HUES6 (cell line): ENCODE measurements around the gene JADE1.
A peak's percentile ranks its signal among the peaks of the same experiment; 100 is the strongest.

Experiments used
- H3K27ac ChIP-seq: 2 replicates; pipeline ENCODE4 v1.7.0; 2013; ENCODE audit warnings: low read depth, mild to moderate bottlenecking, low read length, inconsistent platforms
- H3K27me3 ChIP-seq: 2 replicates; pipeline ENCODE4 v1.6.1; 2013; ENCODE audit warnings: low read length; ENCODE audit not compliant: control insufficient read depth, insufficient read depth
- H3K36me3 ChIP-seq: 2 replicates; pipeline ENCODE4 v1.6.1; 2013; ENCODE audit warnings: low read length; ENCODE audit not compliant: control insufficient read depth, insufficient read depth
- H3K4me1 ChIP-seq: 2 replicates; pipeline ENCODE4 v1.6.1; 2013; ENCODE audit warnings: low read length; ENCODE audit not compliant: control insufficient read depth, insufficient read depth
- H3K4me3 ChIP-seq: 2 replicates; pipeline ENCODE4 v1.5.1; 2013; ENCODE audit warnings: low read depth, low read length
- H3K9ac ChIP-seq: one replicate; pipeline ENCODE4 v1.6.1; 2013; ENCODE audit warnings: mild to moderate bottlenecking, low read length
- H3K9me3 ChIP-seq: 2 replicates; pipeline ENCODE4 v1.6.1; 2013; ENCODE audit warnings: low read depth, low read length; ENCODE audit not compliant: control insufficient read depth, insufficient read depth

The JADE1 gene

DNA sequence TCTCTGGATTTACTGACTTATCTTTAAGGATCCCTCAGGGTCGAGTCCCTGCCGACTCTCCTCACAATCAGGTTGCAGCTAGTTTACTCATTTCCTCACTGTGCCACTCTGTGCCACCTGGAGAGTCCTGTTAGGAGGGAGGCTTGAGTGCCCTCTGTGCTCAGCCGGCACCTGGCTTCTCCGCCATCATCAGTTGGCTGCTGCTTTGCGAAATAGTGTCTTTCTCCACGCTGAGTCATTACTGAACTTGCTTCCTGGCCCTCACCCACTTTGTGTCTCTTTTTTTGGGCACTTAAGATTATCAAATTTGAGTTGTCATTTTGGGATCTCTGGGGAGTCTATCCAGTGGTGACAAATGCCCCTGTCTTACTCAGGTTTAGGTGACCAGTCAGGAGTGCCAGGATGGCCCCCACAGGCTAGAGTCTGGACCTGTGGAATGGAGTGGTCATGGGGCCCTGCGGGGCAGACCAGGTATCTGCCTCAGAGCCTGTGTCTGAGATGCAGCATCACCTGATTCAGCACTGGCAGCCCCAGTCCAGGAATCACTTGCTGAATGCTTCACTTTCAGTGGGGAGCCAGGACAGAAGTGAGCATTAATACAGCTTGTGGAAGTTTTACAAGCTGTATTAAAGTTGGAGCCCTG lies 37.7 kb downstream of the JADE1 start:
- H3K9me3 ChIP-seq: no peaks in the 10 kb centered on the region
- no peaks in the 10 kb centered on the region; the same call in 1 of the 2 replicates for H3K4me1 ChIP-seq
- peaks cover 99% of the 10 kb centered on the region for H3K36me3 ChIP-seq
- H3K27me3 ChIP-seq: no peaks in the 10 kb centered on the region
- no peak overlapping the region for H3K4me3 ChIP-seq
- no peak overlapping the region for H3K27ac ChIP-seq
- H3K9ac ChIP-seq: no peak overlapping the region

DNA sequence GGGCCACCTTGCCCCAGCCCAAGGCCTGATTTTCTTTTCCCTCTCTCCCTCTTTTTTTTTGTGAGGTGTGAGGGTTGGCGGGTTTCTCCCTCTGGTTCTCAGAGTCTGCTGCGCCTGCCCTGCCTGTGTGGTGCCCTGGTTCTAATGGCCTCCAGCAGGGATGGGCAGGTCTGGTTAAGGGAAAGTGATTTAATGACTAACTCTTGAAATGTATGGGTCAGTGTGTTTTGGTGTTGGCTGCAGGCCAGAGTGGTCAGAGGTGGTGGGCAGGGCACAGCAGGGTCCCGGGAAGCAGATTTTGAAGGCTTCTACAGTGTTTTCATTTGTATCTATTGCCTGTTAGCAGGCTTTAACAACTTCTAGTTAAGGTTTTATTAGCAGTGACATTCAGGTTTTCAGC lies 39.0 kb downstream of the JADE1 start:
- H3K27ac ChIP-seq: no peak overlapping the region
- peaks cover 99% of the 10 kb centered on the region for H3K36me3 ChIP-seq
- H3K9me3 ChIP-seq: no peaks in the 10 kb centered on the region
- H3K4me3 ChIP-seq: no peak overlapping the region
- H3K4me1 ChIP-seq: no peaks in the 10 kb centered on the region; the same call in 1 of the 2 replicates
- no peaks in the 10 kb centered on the region for H3K27me3 ChIP-seq
- H3K9ac ChIP-seq: no peak overlapping the region

DNA sequence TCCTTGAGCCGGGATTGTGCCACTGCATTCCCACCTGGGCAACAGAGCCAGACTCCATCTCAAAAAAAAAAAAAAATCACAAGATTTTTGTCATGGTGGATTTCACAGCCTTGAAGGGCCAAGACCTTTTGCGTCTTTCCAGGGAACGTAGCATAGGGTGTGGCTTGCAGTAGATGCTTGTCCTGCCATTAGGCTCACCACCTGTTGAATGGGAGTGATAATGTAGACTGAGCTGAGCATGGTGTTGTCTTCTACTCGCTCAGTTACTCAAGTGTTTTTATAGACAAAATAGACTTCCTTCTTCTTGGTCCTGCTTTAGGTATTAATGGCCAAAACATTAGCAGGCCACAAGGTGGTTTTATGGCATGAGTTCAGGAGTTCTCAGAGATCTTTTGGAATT lies 40.8 kb downstream of the JADE1 start:
- H3K4me3 ChIP-seq: no peak overlapping the region
- no peaks in the 10 kb centered on the region for H3K27me3 ChIP-seq
- H3K9me3 ChIP-seq: no peaks in the 10 kb centered on the region
- no peaks in the 10 kb centered on the region; the same call in 1 of the 2 replicates for H3K4me1 ChIP-seq
- no peak overlapping the region for H3K9ac ChIP-seq
- H3K36me3 ChIP-seq: peaks cover 99% of the 10 kb centered on the region
- no peak overlapping the region for H3K27ac ChIP-seq

DNA sequence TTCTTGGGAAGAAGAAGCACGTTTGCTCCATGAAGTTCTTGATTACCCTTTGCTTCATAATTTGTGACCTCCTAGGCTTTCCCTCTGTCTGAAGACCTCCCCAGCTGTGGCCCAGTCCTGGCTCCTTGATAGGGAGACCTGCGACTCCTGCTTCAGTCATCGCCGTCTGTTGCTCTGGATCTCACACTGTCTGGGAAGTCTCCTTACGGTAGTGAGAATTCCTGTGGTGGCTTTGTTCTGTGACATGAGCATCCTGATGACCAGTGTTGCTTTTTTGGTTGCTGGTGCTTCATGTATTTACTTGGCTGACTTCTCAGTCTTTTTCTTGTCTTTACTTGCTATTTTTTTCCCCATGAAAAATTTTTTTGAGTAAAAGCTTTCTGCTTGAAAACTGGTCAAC lies 44.2 kb downstream of the JADE1 start:
- no peaks in the 10 kb centered on the region; the same call in 1 of the 2 replicates for H3K4me1 ChIP-seq
- no peak overlapping the region for H3K9ac ChIP-seq
- peak overlapping the region; percentile 31; the same call in 1 of the 2 replicates for H3K27ac ChIP-seq
- H3K4me3 ChIP-seq: no peak overlapping the region
- H3K36me3 ChIP-seq: peaks cover 98% of the 10 kb centered on the region
- H3K9me3 ChIP-seq: no peaks in the 10 kb centered on the region
- no peaks in the 10 kb centered on the region for H3K27me3 ChIP-seq

DNA sequence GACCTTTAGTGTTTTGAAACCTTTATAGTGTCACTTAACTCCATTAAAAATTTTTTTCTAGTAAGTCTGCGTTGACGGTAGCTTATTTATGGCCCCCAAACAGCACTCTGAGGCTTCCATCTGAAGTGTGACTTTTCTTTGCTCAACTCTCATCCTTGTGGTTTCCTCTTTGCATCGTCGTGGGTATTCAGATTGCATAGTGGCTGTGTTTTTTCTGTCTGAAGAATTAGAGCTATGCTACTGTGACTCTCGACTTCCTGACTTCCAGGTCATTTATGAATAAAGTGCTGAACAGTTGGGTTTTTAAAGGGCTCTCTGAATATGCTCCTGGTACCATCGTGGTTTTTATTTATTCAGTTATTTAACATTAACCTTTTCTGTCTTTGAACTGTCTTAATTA lies 44.9 kb downstream of the JADE1 start:
- Histone ChIP-seq H3K9me3 (no peaks in the 10 kb centered on the region), H3K27ac (peak overlapping the region; percentile 31; the same call in 1 of the 2 replicates), H3K4me1 (no peaks in the 10 kb centered on the region; the same call in 1 of the 2 replicates), H3K27me3 (no peaks in the 10 kb centered on the region), H3K9ac (no peak overlapping the region), H3K4me3 (no peak overlapping the region), H3K36me3 (peaks cover 98% of the 10 kb centered on the region)

DNA sequence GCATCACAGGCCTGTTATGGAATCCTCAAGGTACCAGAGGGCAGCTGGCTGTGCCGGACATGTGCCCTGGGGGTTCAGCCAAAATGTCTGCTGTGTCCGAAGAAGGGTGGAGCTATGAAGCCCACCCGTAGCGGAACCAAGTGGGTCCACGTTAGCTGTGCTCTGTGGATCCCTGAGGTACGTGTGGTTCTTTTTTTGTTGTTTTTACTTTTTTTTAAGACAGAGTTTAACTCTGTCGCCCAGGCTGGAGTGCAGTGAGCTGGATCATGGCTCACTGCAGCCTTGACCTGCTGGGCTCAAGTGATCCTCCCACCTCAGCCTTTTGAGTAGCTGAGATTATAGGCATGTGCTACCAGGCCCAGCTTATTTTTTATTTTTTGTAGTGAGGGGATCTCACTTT lies 46.1 kb downstream of the JADE1 start:
- Histone ChIP-seq H3K9me3 (no peaks in the 10 kb centered on the region), H3K4me1 (peaks cover 7% of the 10 kb centered on the region; the same call in 1 of the 2 replicates), H3K36me3 (peaks cover 98% of the 10 kb centered on the region), H3K27ac (no peak overlapping the region), H3K27me3 (no peaks in the 10 kb centered on the region), H3K4me3 (no peak overlapping the region), H3K9ac (no peak overlapping the region)

DNA sequence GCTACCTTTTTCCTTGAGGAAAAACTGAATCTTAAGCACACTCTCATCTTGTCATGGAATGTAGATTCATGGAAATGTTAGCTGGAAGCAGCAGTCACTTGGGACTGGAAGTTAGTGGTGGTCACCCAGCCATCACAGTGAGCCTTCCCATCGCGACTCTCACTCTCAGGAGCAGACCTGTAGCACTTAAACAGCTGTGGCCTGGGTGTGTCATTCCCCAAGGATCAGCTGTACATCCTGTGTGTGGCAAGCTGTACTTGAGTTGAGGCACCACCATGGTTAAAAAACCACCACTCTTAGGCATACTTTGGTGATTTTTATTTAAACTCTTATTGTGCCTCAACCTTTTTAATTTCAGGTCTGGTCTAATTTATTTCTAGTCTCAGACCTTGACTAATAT lies 46.7 kb downstream of the JADE1 start:
- Histone ChIP-seq H3K36me3 (peaks cover 98% of the 10 kb centered on the region), H3K9me3 (no peaks in the 10 kb centered on the region), H3K4me3 (no peak overlapping the region), H3K4me1 (peaks cover 7% of the 10 kb centered on the region; the same call in 1 of the 2 replicates), H3K9ac (no peak overlapping the region), H3K27me3 (no peaks in the 10 kb centered on the region), H3K27ac (no peak overlapping the region)

DNA sequence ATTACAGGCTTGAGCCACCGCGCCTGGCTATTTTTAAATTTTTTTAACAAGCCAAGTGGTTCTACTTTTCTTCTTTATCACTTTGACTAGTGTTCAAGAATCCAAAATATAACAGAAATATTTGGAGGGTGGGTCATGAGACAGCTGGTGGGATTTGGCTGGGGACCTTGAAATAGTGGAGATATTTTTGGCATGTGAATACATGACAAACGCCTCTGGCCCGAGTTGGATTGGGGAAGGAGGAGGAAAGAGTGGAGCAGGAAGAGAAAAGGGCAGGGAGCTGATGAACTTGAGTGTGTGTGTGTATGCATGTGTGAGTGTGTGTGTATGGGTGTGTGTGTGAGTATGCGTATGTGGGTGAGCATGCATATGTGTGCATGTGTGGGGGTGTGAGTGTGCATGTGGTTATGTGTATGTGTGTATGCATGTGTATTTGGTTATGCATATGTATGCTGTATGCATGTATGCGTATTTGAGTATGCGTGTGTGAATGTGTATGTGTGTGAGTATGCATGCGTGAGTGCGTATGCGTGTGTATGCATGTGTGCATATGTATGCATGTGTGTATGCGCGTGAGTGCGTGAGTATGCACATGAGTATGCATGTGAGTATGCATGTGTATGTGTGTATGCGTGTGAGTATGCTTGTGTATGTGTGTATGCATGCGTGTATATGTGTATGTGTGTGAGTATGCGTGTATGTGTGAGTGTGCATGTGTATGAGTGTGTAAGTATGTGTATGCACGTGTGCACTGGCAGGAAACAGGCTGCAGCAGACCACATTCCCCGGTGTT lies 49.6 kb downstream of the JADE1 start:
- H3K27me3 ChIP-seq: no peaks in the 10 kb centered on the region
- H3K27ac ChIP-seq: no peak overlapping the region
- H3K4me3 ChIP-seq: no peak overlapping the region
- H3K36me3 ChIP-seq: peaks cover 98% of the 10 kb centered on the region
- H3K4me1 ChIP-seq: peaks cover 21% of the 10 kb centered on the region
- H3K9ac ChIP-seq: no peak overlapping the region
- no peaks in the 10 kb centered on the region for H3K9me3 ChIP-seq

DNA sequence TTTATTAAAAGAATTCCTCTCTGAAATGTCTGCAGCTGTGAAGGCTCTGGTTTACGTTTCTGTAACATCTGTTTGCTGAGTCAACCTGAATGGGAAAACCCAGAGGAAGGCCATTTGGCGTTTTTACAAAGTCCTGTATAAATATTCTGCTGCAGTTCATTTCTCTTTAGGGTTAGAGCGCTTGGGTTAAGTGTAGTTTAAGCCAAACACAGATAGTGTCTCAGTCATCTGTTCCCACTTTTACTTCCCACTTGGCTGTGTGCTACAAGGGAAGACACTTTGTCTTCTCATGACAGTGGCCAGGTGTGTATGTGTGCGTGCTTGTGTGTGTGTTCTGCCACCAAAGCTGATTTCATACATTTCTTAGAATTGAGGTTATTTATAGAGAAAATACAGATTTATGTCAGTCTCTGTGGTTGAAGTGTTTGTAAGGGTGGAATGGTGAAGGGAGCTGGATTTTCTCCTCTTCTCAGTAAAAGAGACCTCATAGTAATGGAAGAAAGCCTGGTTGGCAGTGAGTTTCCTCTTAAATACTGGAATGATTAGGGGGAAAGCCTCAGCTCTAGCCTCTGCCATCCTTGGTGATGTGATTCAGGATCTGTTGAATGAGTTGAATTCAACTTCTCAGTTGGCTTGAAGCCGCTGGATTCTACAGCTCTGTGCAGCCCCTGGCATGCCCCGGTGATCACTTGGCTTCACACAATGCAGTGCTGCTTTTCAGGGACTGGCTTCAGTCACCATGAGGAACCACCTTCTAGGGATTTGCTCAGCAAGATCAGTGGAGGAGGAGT lies 50.6 kb downstream of the JADE1 start:
- Histone ChIP-seq H3K36me3 (peaks cover 98% of the 10 kb centered on the region), H3K27me3 (no peaks in the 10 kb centered on the region), H3K9me3 (no peaks in the 10 kb centered on the region), H3K4me1 (peaks cover 24% of the 10 kb centered on the region), H3K9ac (no peak overlapping the region), H3K27ac (no peak overlapping the region), H3K4me3 (no peak overlapping the region)

DNA sequence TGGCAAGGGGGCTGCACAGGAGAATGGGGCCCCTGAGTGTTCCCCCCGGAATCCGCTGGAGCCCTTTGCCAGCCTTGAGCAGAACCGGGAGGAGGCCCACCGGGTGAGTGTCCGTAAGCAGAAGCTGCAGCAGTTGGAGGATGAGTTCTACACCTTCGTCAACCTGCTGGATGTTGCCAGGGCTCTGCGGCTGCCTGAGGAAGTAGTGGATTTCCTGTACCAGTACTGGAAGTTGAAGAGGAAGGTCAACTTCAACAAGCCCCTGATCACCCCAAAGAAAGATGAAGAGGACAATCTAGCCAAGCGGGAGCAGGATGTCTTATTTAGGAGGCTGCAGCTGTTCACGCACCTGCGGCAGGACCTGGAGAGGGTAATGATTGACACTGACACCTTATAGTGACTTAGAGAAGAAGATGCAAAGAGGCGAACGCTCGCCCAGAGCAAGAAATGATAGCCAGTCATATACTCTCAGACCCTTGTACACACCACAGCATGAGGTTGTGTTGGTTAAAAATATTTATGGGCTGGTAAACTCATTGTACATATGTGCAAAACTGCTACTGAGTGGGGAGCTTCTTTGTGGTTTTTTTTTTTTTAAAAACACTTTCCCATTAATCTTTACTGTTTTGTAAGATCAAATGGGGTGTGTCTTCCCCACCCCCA lies 52.5 kb downstream of the JADE1 start:
- Histone ChIP-seq H3K9ac (no peak overlapping the region), H3K9me3 (no peaks in the 10 kb centered on the region), H3K36me3 (peaks cover 98% of the 10 kb centered on the region), H3K27me3 (no peaks in the 10 kb centered on the region), H3K4me3 (no peak overlapping the region), H3K4me1 (peaks cover 41% of the 10 kb centered on the region), H3K27ac (no peak overlapping the region)
